GM21737 (cell line): ENCODE data around the gene PDGFD.
"Not testable (repeated sequence)": the region's sequence is repeated elsewhere in the genome, so short reads cannot be mapped to it uniquely, and the experiment has no call there.

Source experiments
- ATAC-seq: cut with Tn5 transposase; IDR thresholded peaks from one replicate; pipeline ENCODE4 v1.9.1; 2021; ENCODE audit warnings: mild to moderate bottlenecking, moderate library complexity; ENCODE audit not compliant: unreplicated experiment

The PDGFD gene

GRCh38 chr11:104057908-104058307 lies 106.0 kb downstream of the PDGFD start:
- ATAC-seq = no peak

- no peak for ATAC-seq
Measured at GRCh38 chr11:104055596-104055995, 108.4 kb downstream of the PDGFD start.

GRCh38 chr11:104054911-104055529 lies 108.9 kb downstream of the PDGFD start:
- ATAC-seq = no peak

GRCh38 chr11:104053743-104054478 lies 110.0 kb downstream of the PDGFD start:
- ATAC-seq = no peak

- no peak for ATAC-seq
Measured at GRCh38 chr11:104051778-104052177, 112.2 kb downstream of the PDGFD start.

GRCh38 chr11:104049116-104049515 lies 114.8 kb downstream of the PDGFD start:
- ATAC-seq = no peak

- ATAC-seq = not testable (repeated sequence)
Measured at GRCh38 chr11:104046858-104047257, 117.1 kb downstream of the PDGFD start.

GRCh38 chr11:104046331-104046730 lies 117.6 kb downstream of the PDGFD start:
- no peak for ATAC-seq

- ATAC-seq = no peak
Measured at GRCh38 chr11:104043678-104044239, 120.2 kb downstream of the PDGFD start.

GRCh38 chr11:104043142-104043541 lies 120.8 kb downstream of the PDGFD start:
- no peak for ATAC-seq

GRCh38 chr11:104041792-104042191 lies 122.2 kb downstream of the PDGFD start:
- no peak for ATAC-seq

- ATAC-seq = no peak
Measured at GRCh38 chr11:104036995-104037394, 127.0 kb downstream of the PDGFD start.

- no peak for ATAC-seq
Measured at GRCh38 chr11:104036588-104036987, 127.4 kb downstream of the PDGFD start, which contains the start of gene DDI1. TSS of gene DDI1 (plus strand) at chr11:104036640. CDS start at chr11:104036823, 183 bp downstream.

GRCh38 chr11:104033561-104033960 lies 130.4 kb downstream of the PDGFD start:
- ATAC-seq = no peak

GRCh38 chr11:104033134-104033533 lies 130.8 kb downstream of the PDGFD start:
- ATAC-seq = no peak

- no peak for ATAC-seq
Measured at GRCh38 chr11:104028476-104029263, 135.3 kb downstream of the PDGFD start.

GRCh38 chr11:104024572-104024971 lies 139.4 kb downstream of the PDGFD start:
- no peak for ATAC-seq

GRCh38 chr11:104015649-104016415 lies 148.1 kb downstream of the PDGFD start:
- peak; percentile 73 for ATAC-seq

- ATAC-seq = no peak
Measured at GRCh38 chr11:104011044-104011443, 152.9 kb downstream of the PDGFD start.

GRCh38 chr11:104009744-104010143 lies 154.2 kb downstream of the PDGFD start:
- no peak for ATAC-seq
